ENCODE measurements around the gene FNIP1. TPM values are rescaled to one million over a fixed set of nuclear protein-coding genes. Genes with fewer than 3 reads are reported as not detected.
A peak's percentile ranks its signal among the peaks of the same experiment; 100 is the strongest.
"Not testable (repeated sequence)": the region's sequence is repeated elsewhere in the genome, so short reads cannot be mapped to it uniquely, and the experiment has no call there.

The FNIP1 gene
- total RNA-seq, 3 donors from 2014 or later = 28.3 to 40.3 (median 33.2) TPM

GRCh38 chr5:131682175-131682574 is 114.6 kb downstream of the FNIP1 start:
- intact Hi-C loops (cut with DNase I, micrococcal nuclease) = no loop called here
- ATAC-seq = no peak
- no peaks in the 10 kb centered on the region for H3K9me3 ChIP-seq
- H3K4me1 ChIP-seq (ENCODE audit: low read depth) = no peaks in the 10 kb centered on the region
- no peaks in the 10 kb centered on the region for H3K36me3 ChIP-seq (ENCODE audit: low read depth)
- TF ChIP-seq, protein P1, sequence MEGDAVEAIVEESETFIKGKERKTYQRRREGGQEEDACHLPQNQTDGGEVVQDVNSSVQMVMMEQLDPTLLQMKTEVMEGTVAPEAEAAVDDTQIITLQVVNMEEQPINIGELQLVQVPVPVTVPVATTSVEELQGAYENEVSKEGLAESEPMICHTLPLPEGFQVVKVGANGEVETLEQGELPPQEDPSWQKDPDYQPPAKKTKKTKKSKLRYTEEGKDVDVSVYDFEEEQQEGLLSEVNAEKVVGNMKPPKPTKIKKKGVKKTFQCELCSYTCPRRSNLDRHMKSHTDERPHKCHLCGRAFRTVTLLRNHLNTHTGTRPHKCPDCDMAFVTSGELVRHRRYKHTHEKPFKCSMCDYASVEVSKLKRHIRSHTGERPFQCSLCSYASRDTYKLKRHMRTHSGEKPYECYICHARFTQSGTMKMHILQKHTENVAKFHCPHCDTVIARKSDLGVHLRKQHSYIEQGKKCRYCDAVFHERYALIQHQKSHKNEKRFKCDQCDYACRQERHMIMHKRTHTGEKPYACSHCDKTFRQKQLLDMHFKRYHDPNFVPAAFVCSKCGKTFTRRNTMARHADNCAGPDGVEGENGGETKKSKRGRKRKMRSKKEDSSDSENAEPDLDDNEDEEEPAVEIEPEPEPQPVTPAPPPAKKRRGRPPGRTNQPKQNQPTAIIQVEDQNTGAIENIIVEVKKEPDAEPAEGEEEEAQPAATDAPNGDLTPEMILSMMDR (IDR thresholded peaks at IDR 0.05) = no peak
- no peak for DNase-seq
- no peak overlapping the region for H3K4me3 ChIP-seq

GRCh38 chr5:131679911-131680310 is 116.9 kb downstream of the FNIP1 start:
- ATAC-seq (no peak), DNase-seq (no peak)
- Histone ChIP-seq H3K4me3 (no peak overlapping the region), H3K36me3 (ENCODE audit: low read depth) (no peaks in the 10 kb centered on the region), H3K9me3 (no peaks in the 10 kb centered on the region), H3K4me1 (ENCODE audit: low read depth) (no peaks in the 10 kb centered on the region)
- intact Hi-C loops (cut with DNase I, micrococcal nuclease) = no loop called here
- TF ChIP-seq, protein P1 (IDR thresholded peaks at IDR 0.05) = no peak

DNA sequence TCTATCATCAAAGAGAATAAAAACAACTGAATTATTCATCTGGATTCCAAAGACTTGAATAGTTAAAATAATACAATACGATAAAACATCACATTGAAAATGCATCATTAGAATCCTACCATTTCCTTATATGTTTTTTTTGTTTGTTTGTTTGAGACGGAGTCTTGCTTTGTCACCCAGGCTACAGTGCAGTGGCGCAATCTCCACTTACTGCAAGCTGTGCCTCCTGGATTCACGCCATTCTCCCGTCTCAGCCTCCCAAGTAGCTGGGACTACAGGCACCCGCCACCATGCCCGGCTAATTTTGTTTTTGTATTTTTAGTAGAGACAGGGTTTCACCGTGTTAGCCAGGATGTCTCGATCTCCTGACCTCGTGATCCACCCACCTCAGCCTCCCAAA is 118.5 kb downstream of the FNIP1 start:
- H3K4me1 ChIP-seq (ENCODE audit: low read depth); ATAC-seq; H3K4me3 ChIP-seq; H3K9me3 ChIP-seq; H3K36me3 ChIP-seq (ENCODE audit: low read depth); intact Hi-C loops (cut with DNase I, micrococcal nuclease); DNase-seq: not testable (repeated sequence)

GRCh38 chr5:131677115-131677514 is 119.7 kb downstream of the FNIP1 start:
- Histone ChIP-seq H3K36me3 (ENCODE audit: low read depth) (no peaks in the 10 kb centered on the region), H3K4me1 (ENCODE audit: low read depth) (no peaks in the 10 kb centered on the region), H3K9me3 (no peaks in the 10 kb centered on the region), H3K4me3 (no peak overlapping the region)
- DNase-seq (no peak), ATAC-seq (no peak)
- TF ChIP-seq, protein P1 (IDR thresholded peaks at IDR 0.05) = no peak
- intact Hi-C loops (cut with DNase I, micrococcal nuclease) = no loop called here

GRCh38 chr5:131672776-131673175 is 124.0 kb downstream of the FNIP1 start:
- Histone ChIP-seq H3K9me3 (no peaks in the 10 kb centered on the region), H3K4me1 (ENCODE audit: low read depth) (no peaks in the 10 kb centered on the region), H3K36me3 (ENCODE audit: low read depth) (no peaks in the 10 kb centered on the region), H3K4me3 (no peak overlapping the region)
- ATAC-seq (no peak), DNase-seq (no peak)
- TF ChIP-seq, protein P1 (IDR thresholded peaks at IDR 0.05) = no peak
- intact Hi-C loops (cut with DNase I, micrococcal nuclease) = no loop called here

DNA sequence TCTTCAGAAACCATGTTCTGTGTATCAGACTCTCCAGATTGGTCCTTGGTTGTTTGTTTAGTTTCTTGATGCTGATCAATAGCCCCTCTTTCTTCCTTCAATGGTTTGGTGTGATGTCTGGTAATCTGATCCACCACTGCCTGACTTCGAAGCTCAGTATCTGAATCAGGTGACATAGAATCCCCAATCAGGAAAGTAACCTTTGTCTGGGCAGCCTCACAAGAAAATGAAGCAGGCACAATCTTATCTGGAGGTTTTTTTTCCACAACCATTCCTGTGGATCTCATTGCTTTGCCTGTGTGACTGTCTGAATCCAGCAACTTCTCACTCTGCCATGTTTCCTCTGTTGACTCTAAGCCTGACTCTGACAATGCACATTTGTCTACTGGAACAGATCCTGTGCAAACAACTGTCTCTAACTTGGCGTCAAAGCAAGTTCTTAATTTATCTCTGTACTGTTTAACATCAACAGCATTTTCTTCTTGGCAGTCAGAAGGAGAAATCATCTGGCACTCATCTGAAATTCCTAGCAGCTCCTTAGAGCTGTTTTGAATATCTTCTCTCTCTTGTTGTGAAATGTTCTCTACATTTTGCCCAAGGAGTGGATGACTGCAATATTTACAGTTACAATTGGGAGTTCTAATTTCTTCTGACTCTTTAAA is 124.7 kb downstream of the FNIP1 start:
- ATAC-seq (peak; percentile 70), DNase-seq (no peak)
- Histone ChIP-seq H3K36me3 (ENCODE audit: low read depth) (no peaks in the 10 kb centered on the region), H3K4me3 (no peak overlapping the region), H3K9me3 (no peaks in the 10 kb centered on the region), H3K4me1 (ENCODE audit: low read depth) (no peaks in the 10 kb centered on the region)
- TF ChIP-seq, protein P1 (IDR thresholded peaks at IDR 0.05) = no peak
- intact Hi-C loops (cut with DNase I, micrococcal nuclease) = no loop called here

Data from mucosa of descending colon (tissue), 3 donors.